Osteoblast (primary cell): ENCODE data around the gene NTRK3. TPM values are rescaled to one million over a fixed set of nuclear protein-coding genes. Genes with fewer than 3 reads are reported as not detected.

Experiments
- DNase-seq: peaks from one replicate; pipeline ENCODE4 v3.0.0; 2011; ENCODE audit warnings: low spot score, mixed read lengths; ENCODE audit not compliant: insufficient read length; ENCODE audit errors: missing footprints
- H2AFZ ChIP-seq: 2 replicates; pipeline ENCODE4 v1.6.0; 2011; ENCODE audit warnings: mild to moderate bottlenecking, low read length
- H3K27ac ChIP-seq: 2 replicates; pipeline ENCODE4 v1.5.1; 2011; ENCODE audit warnings: mild to moderate bottlenecking, low read depth, low read length, moderate library complexity
- H3K27me3 ChIP-seq: 2 replicates; pipeline ENCODE4 v1.6.0; 2012; ENCODE audit warnings: mild to moderate bottlenecking, control low read depth, inconsistent platforms, low read length, moderate library complexity; ENCODE audit not compliant: insufficient read depth
- H3K36me3 ChIP-seq: 2 replicates; pipeline ENCODE4 v1.5.1; 2011; ENCODE audit warnings: mild to moderate bottlenecking, low read length, control low read depth, moderate library complexity; ENCODE audit not compliant: insufficient read depth
- H3K4me1 ChIP-seq: 2 replicates; pipeline ENCODE4 v1.5.1; 2011; ENCODE audit warnings: mild to moderate bottlenecking, low read length, control low read depth, moderate library complexity; ENCODE audit not compliant: insufficient read depth
- H3K4me2 ChIP-seq: 2 replicates; pipeline ENCODE4 v1.6.0; 2011; ENCODE audit warnings: mild to moderate bottlenecking, low read length; ENCODE audit not compliant: insufficient read depth
- H3K4me3 ChIP-seq: fragments of 200-600 bp; sonication (generic); 3 replicates; pipeline ENCODE4 v1.5.1; 2012; ENCODE audit warnings: mild to moderate bottlenecking, low read length, inconsistent platforms; ENCODE audit not compliant: insufficient read depth
- H3K79me2 ChIP-seq: 2 replicates; pipeline ENCODE4 v1.6.0; 2012; ENCODE audit warnings: mild to moderate bottlenecking, low read length, control low read depth, inconsistent platforms; ENCODE audit not compliant: insufficient read depth
- H3K9me3 ChIP-seq: 2 replicates; pipeline ENCODE4 v1.5.1; 2011; ENCODE audit warnings: low read depth, low read length, control low read depth
- H4K20me1 ChIP-seq: 2 replicates; pipeline ENCODE4 v1.6.0; 2012; ENCODE audit warnings: mild to moderate bottlenecking, low read length, control low read depth; ENCODE audit not compliant: insufficient read depth
- CTCF ChIP-seq: IDR thresholded peaks from 2 replicates; pipeline ENCODE4 v1.5.1; 2011; ENCODE audit warnings: mild to moderate bottlenecking, low read depth, low read length, moderate library complexity; ENCODE audit errors: extremely low read depth
- total RNA-seq: library from RNA; depleted of rRNA; stranded (reverse); fragments of >200 nt; gene quantifications from 2 replicates; pipeline ENCODE4 v1.2.3, GENCODE V29; 2012

NTRK3 gene
- total RNA-seq, 1 donor, result 0.72 TPM

- no peaks in the 10 kb centered on the region for H3K9me3 ChIP-seq
- no peaks in the 10 kb centered on the region for H3K27me3 ChIP-seq
- H4K20me1 ChIP-seq, result no peaks in the 10 kb centered on the region
- H3K79me2 ChIP-seq, result no peaks in the 10 kb centered on the region
- DNase-seq, result no peak
- H2AFZ ChIP-seq, result no peak overlapping the region
- H3K4me3 ChIP-seq, result no peak overlapping the region
- no peaks in the 10 kb centered on the region for H3K36me3 ChIP-seq
- no peak for TF ChIP-seq CTCF
- no peak overlapping the region for H3K4me2 ChIP-seq
- no peak overlapping the region for H3K27ac ChIP-seq
- H3K4me1 ChIP-seq, result no peaks in the 10 kb centered on the region
Observed at GRCh38 chr15:88179562-88179961, 77.0 kb downstream of the NTRK3 start.

- Histone ChIP-seq H4K20me1 (no peaks in the 10 kb centered on the region), H3K9me3 (no peaks in the 10 kb centered on the region), H3K4me2 (no peak overlapping the region), H2AFZ (no peak overlapping the region), H3K4me1 (no peaks in the 10 kb centered on the region), H3K27ac (no peak overlapping the region), H3K36me3 (no peaks in the 10 kb centered on the region), H3K4me3 (no peak overlapping the region), H3K27me3 (no peaks in the 10 kb centered on the region), H3K79me2 (no peaks in the 10 kb centered on the region)
- DNase-seq, result no peak
- TF ChIP-seq CTCF, result no peak
Observed at GRCh38 chr15:88178631-88179030, 77.9 kb downstream of the NTRK3 start.

- no peak for TF ChIP-seq CTCF
- no peak for DNase-seq
- no peaks in the 10 kb centered on the region for H3K79me2 ChIP-seq
- H3K4me1 ChIP-seq, result no peaks in the 10 kb centered on the region
- no peak overlapping the region for H3K4me3 ChIP-seq
- no peaks in the 10 kb centered on the region for H3K36me3 ChIP-seq
- no peak overlapping the region for H2AFZ ChIP-seq
- no peaks in the 10 kb centered on the region for H3K27me3 ChIP-seq
- H3K9me3 ChIP-seq, result no peaks in the 10 kb centered on the region
- H3K4me2 ChIP-seq, result no peak overlapping the region
- H4K20me1 ChIP-seq, result no peaks in the 10 kb centered on the region
- no peak overlapping the region for H3K27ac ChIP-seq
Observed at GRCh38 chr15:88177451-88177850, 79.1 kb downstream of the NTRK3 start.

- H3K4me1 ChIP-seq, result no peaks in the 10 kb centered on the region
- H3K9me3 ChIP-seq, result no peaks in the 10 kb centered on the region
- no peak for DNase-seq
- no peaks in the 10 kb centered on the region for H3K36me3 ChIP-seq
- no peak for TF ChIP-seq CTCF
- H3K27ac ChIP-seq, result no peak overlapping the region
- no peak overlapping the region for H3K4me3 ChIP-seq
- H4K20me1 ChIP-seq, result no peaks in the 10 kb centered on the region
- H3K79me2 ChIP-seq, result no peaks in the 10 kb centered on the region
- H3K4me2 ChIP-seq, result no peak overlapping the region
- H2AFZ ChIP-seq, result no peak overlapping the region
- H3K27me3 ChIP-seq, result no peaks in the 10 kb centered on the region
Observed at GRCh38 chr15:88174571-88174970, 82.0 kb downstream of the NTRK3 start.
